Ovary (tissue), 9 donors: ENCODE measurements around the gene MGAT5. TPM values are rescaled to one million over a fixed set of nuclear protein-coding genes. Genes with fewer than 3 reads are reported as not detected.

Experiments used
- DNase-seq, 5 donors: peaks; one replicate each; pipeline ENCODE4 v3.0.0-alpha.2; 2019 to 2020
- H3K27ac ChIP-seq, 2 donors: fragments of 200-600 bp; one replicate each; pipeline versions ENCODE4 v1.5.1 to v1.8.0; 2019 to 2022
- H3K27me3 ChIP-seq: fragments of 200-600 bp; one replicate; pipeline ENCODE4 v1.8.0; 2022
- H3K36me3 ChIP-seq: fragments of 200-600 bp; sonication (generic); one replicate; pipeline ENCODE4 v1.5.1; 2019
- H3K4me1 ChIP-seq: one replicate; pipeline ENCODE4 v1.8.1; 2013; ENCODE audit warnings: mild to moderate bottlenecking, moderate library complexity; ENCODE audit not compliant: insufficient read depth
- H3K4me3 ChIP-seq: fragments of 200-600 bp; sonication (generic); one replicate; pipeline ENCODE4 v1.5.1; 2017
- H3K9me3 ChIP-seq, 2 donors: fragments of 200-600 bp in 1 of 2; sonication (generic) in 1 of 2; one replicate each; pipeline versions ENCODE4 v1.5.1 to v1.8.1; 2013 to 2019; ENCODE audit warnings: mild to moderate bottlenecking in 1 of 2, moderate library complexity in 1 of 2
- CTCF ChIP-seq, 3 donors: fragments of 450-650 bp in 2 of 3; fragments of 200-600 bp in 1 of 3; IDR thresholded peaks; one replicate each; pipeline versions ENCODE4 v1.5.1 to v1.8.0; 2016 to 2022; ENCODE audit warnings: antibody characterized with exemption in 3 of 3, mild to moderate bottlenecking in 1 of 3
- EP300 ChIP-seq: sonication (generic); formaldehyde crosslinking; IDR thresholded peaks from one replicate; pipeline ENCODE4 v1.6.1; 2017; ENCODE audit warnings: antibody characterized with exemption
- POLR2A ChIP-seq: fragments of 450-650 bp; IDR thresholded peaks from one replicate; pipeline ENCODE4 v1.6.1; 2017; ENCODE audit warnings: antibody characterized with exemption, mild to moderate bottlenecking, moderate library complexity
- WGBS, 3 donors: extraction: QIAGEN DNeasy Blood & Tissue Kit in 1 of 3; methylation state at CpG; one replicate each; pipeline versions ENCODE4 v1.1.5 to v1.1.7; 2013 to 2017; 5-methylcytosine and 5-hydroxymethylcytosine counted together
- intact Hi-C, 4 donors: fragments of 100-400 bp; cut with DNase I; formaldehyde crosslinking; loops; one replicate each; pipeline versions ENCODE4 v1.11.0 to v1.15.1; 2022 to 2023
- polyA plus RNA-seq, 2 donors: library from polyadenylated mRNA; stranded (reverse); fragments of 200-250 nt in 1 of 2; fragments of 350-450 nt in 1 of 2; fragmentation: Illumina TruSeq in 1 of 2; extraction: RNeasy Lipid Tissue Mini Kit (QIAGEN cat#74804) in 1 of 2; gene quantifications; one replicate each; pipeline ENCODE4 v1.2.3, GENCODE V29; 2013 to 2014
- total RNA-seq, 7 donors: library from RNA; depleted of rRNA in 2 of 7; stranded (reverse); fragments of >200 nt in 2 of 7; fragmentation: NEBNext Ultra II Directional in 3 of 7; extraction: Animal tissue kit (Norgen Biotek cat#: 25700) in 3 of 7; gene quantifications; one replicate each; pipeline versions ENCODE4 v1.1.0 to v1.2.4, GENCODE V29; 2016 to 2023
- donor health status: DM: no; HTN: no; CAD: no; lungs with moderate emphysema.
- donor health status: DM: no; HTN: no; CAD: no.
- donor health status: Bipolar disorder and iron deficiency.
- donor health status: DM: yes; HTN: yes; CAD: no.
- donor health status: DM: no; HTN: no; CAD: no.
- donor health status: DM: yes; HTN: yes; CAD: no.

MGAT5 gene
- total and polyA plus RNA-seq, 9 donors: 11.3 to 61.2 (median 32.4) TPM

- no peak for DNase-seq
- intact Hi-C loops: loop anchor here in 1 of 4 donors (10.0 kb wide), 1 partner anchor 283 kb away; no protein-coding TSS in a partner anchor
- H3K4me1 ChIP-seq: no peaks in the 10 kb centered on the region
- no peak overlapping the region for H3K27ac ChIP-seq
- no peak for TF ChIP-seq EP300
- no peak for TF ChIP-seq CTCF (IDR thresholded peaks at IDR 0.05)
- no peak for TF ChIP-seq POLR2A
- H3K36me3 ChIP-seq: no peaks in the 10 kb centered on the region
- no peaks in the 10 kb centered on the region for H3K9me3 ChIP-seq
- WGBS, 3 donors: 96 to 100% (median 98%) methylated on average over 4 of the region's 4 CpGs
- H3K4me3 ChIP-seq: no peak overlapping the region
- H3K27me3 ChIP-seq: no peaks in the 10 kb centered on the region
These were observed 153.4 kb downstream of the MGAT5 start for GRCh38 chr2:134407154-134407890.

- Histone ChIP-seq H3K4me1 (no peaks in the 10 kb centered on the region), H3K36me3 (no peaks in the 10 kb centered on the region), H3K4me3 (no peak overlapping the region), H3K9me3 (no peaks in the 10 kb centered on the region), H3K27me3 (no peaks in the 10 kb centered on the region), H3K27ac (no peak overlapping the region)
- DNase-seq: no peak
- intact Hi-C loops: loop anchor here in 1 of 4 donors (10.0 kb wide), 1 partner anchor 284 kb away; no protein-coding TSS in a partner anchor
- WGBS, 3 donors: 63 to 85% (median 72%) methylated on average over 3 of the region's 3 CpGs
- TF ChIP-seq POLR2A: no peak
These were observed 154.5 kb downstream of the MGAT5 start for GRCh38 chr2:134408386-134408785.

GRCh38 chr2:134408791-134409190, 154.9 kb downstream of the MGAT5 start:
- intact Hi-C loops: loop anchor here in 1 of 4 donors (10.0 kb wide), 1 partner anchor 284 kb away; no protein-coding TSS in a partner anchor
- WGBS, 3 donors: 71 to 72% (median 71%) methylated on average over 3 of the region's 3 CpGs
- H3K4me1 ChIP-seq: no peaks in the 10 kb centered on the region
- H3K4me3 ChIP-seq: no peak overlapping the region
- H3K36me3 ChIP-seq: no peaks in the 10 kb centered on the region
- no peak for DNase-seq
- H3K27me3 ChIP-seq: no peaks in the 10 kb centered on the region
- no peaks in the 10 kb centered on the region for H3K9me3 ChIP-seq
- TF ChIP-seq CTCF (IDR thresholded peaks at IDR 0.05): no peak
- TF ChIP-seq EP300: no peak
- TF ChIP-seq POLR2A: no peak
- no peak overlapping the region for H3K27ac ChIP-seq

- H3K4me1 ChIP-seq: no peaks in the 10 kb centered on the region
- 88 to 94% (median 90%) methylated on average over 2 of the region's 2 CpGs for WGBS, 3 donors
- TF ChIP-seq EP300: no peak
- TF ChIP-seq CTCF (IDR thresholded peaks at IDR 0.05): no peak
- TF ChIP-seq POLR2A: no peak
- no peak overlapping the region for H3K4me3 ChIP-seq
- H3K36me3 ChIP-seq: no peaks in the 10 kb centered on the region
- no peak for DNase-seq
- H3K9me3 ChIP-seq: no peaks in the 10 kb centered on the region
- no peak overlapping the region for H3K27ac ChIP-seq
- intact Hi-C loops: loop anchor here in 3 of 4 donors (5.0 to 10.0 kb wide), 3 partner anchors 288 to 295 kb away; no protein-coding TSS in a partner anchor
- H3K27me3 ChIP-seq: no peaks in the 10 kb centered on the region
These were observed 156.1 kb downstream of the MGAT5 start for GRCh38 chr2:134410006-134410405.

DNA sequence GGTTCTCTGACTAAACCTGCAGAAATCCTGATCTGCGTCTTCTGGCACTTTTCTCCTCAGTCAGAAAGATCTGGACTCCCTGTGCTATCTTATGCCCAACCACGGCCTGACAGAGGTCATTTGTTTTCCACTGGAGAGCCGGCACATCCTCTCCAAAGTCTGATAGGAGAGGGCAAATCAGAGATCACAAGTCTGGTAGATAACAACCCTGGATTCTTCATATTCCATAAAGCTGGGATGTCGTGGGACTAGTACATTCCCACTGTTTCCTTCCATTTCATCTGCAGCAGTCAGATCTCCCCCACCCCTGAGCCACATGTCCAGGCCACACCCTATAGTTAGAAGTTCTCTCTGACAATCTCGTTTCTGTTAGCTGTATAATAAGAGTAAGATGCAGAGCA, 157.0 kb downstream of the MGAT5 start:
- 46 to 63% (median 57%) methylated on average over 5 of the region's 5 CpGs for WGBS, 3 donors
- TF ChIP-seq CTCF (IDR thresholded peaks at IDR 0.05) (no peak), EP300 (no peak), POLR2A (no peak)
- H3K9me3 ChIP-seq: no peaks in the 10 kb centered on the region
- intact Hi-C loops: loop anchor here in 3 of 4 donors (5.0 to 10.0 kb wide), 3 partner anchors 289 to 296 kb away; no protein-coding TSS in a partner anchor
- no peaks in the 10 kb centered on the region for H3K36me3 ChIP-seq
- no peak overlapping the region for H3K4me3 ChIP-seq
- DNase-seq: no peak
- H3K27ac ChIP-seq: no peak overlapping the region
- H3K27me3 ChIP-seq: no peaks in the 10 kb centered on the region
- H3K4me1 ChIP-seq: no peaks in the 10 kb centered on the region
